HG03558 (cell line): ENCODE data around the gene CHST11.
"Not testable (repeated sequence)": the region's sequence is repeated elsewhere in the genome, so short reads cannot be mapped to it uniquely, and the experiment has no call there.

Source experiments
- ATAC-seq: cut with Tn5 transposase; IDR thresholded peaks from one replicate; pipeline ENCODE4 v1.9.1; 2021; ENCODE audit warnings: moderate number of reproducible peaks; ENCODE audit not compliant: unreplicated experiment; ENCODE audit errors: extremely low read depth

Gene CHST11

GRCh38 chr12:104805186-104805585 lies 348.4 kb downstream of the CHST11 start:
- ATAC-seq: no peak

DNA sequence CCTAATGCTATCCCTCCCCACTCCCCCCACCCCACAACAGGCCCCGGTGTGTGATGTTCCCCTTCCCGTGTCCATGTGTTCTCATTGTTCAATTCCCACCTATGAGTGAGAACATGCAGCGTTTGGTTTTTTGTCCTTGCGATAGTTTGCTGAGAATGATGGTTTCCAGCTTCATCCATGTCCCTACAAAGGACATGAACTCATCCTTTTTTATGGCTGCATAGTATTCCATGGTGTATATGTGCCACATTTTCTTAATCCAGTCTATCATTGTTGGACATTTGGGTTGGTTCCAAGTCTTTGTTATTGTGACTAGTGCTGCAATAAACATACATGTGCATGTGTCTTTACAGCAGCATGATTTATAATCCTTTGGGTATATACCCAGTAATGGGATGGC lies 349.4 kb downstream of the CHST11 start:
- ATAC-seq: not testable (repeated sequence)

DNA sequence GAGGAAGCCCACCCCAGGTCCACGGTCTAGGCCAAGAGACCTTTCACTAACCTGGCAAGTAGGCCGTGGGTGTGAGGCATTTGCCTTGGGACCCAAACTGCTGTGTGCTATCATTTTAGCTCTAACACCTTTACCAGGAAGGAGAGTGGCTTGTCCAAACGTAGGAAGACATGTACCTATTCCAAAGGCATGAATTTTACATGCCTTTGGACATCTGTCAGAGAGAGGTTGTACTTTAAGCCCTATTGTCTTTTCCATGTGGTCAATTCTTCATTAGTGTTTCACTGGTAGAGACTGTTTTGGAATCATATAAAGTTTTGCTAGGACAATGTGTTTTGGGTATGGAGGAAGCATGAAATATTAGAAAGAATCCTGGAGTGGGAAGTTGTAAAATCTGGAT lies 352.5 kb downstream of the CHST11 start:
- ATAC-seq: no peak

DNA sequence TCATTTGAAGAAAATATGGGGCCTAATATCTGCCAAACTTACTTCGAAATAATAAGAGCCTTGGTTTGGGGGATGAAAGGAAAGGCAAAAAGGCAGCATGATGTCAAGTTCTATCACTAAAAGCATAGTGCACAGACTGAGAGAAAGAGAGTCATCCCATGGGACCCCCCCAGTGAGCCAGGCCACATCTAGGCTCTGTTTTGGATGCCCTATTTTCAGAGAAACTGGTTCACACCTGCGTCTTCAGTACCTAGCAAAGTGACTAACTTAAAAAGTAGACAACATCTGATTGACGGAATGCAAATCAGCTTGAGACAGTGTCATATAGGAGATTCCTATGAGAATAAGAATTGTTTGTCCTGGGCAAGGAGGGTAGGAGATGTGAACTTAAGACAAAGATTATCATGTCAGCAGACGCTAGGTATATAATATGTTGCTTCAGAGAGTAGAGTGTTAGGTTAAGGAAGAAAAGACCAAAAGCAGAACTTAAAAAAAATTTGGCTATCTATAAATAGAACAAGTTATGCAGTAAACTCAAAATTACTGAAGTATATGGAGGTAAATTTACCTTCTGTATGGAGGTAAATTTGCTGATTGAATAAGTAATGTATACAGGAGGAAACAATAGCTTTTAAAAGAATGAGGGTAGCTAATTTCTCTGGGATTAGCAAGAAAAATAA lies 353.1 kb downstream of the CHST11 start:
- no peak for ATAC-seq
